ENCODE results near the gene SEC14L1. TPM values are rescaled to one million over a fixed set of nuclear protein-coding genes. Genes with fewer than 3 reads are reported as not detected.

The SEC14L1 gene
- total RNA-seq, 1 experiment from 2014 or later, result 58.6 TPM

DNA sequence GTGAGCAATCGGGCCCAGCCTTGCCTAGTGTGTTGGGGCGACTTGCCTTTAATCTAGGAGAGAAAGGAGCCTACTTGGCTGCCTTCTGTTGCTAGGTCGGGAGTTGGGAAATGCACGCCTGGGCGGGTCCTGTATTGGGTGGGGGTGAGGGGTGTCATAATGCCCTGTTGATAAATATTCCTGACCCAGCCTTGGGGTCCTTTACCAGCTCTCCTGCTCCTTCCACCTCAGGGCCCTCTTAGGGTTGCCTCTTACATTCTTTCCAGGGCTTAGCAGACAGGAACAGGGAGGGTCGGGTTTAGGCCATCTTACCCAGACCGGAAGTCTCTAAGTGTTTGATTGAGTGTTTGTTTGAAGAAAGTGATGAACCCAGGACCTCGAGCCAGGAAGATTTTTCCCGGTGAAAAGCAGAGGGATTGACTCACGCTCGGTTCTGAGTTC, 112.9 kb downstream of the SEC14L1 start:
- peak overlapping the region in 1 of 3 experiments; percentile 34; a peak in 2 of 7 replicates for H3K27ac Mint-ChIP-seq
- no peaks in the 10 kb centered on the region for H3K9me3 Mint-ChIP-seq
- TF ChIP-seq, protein P1, sequence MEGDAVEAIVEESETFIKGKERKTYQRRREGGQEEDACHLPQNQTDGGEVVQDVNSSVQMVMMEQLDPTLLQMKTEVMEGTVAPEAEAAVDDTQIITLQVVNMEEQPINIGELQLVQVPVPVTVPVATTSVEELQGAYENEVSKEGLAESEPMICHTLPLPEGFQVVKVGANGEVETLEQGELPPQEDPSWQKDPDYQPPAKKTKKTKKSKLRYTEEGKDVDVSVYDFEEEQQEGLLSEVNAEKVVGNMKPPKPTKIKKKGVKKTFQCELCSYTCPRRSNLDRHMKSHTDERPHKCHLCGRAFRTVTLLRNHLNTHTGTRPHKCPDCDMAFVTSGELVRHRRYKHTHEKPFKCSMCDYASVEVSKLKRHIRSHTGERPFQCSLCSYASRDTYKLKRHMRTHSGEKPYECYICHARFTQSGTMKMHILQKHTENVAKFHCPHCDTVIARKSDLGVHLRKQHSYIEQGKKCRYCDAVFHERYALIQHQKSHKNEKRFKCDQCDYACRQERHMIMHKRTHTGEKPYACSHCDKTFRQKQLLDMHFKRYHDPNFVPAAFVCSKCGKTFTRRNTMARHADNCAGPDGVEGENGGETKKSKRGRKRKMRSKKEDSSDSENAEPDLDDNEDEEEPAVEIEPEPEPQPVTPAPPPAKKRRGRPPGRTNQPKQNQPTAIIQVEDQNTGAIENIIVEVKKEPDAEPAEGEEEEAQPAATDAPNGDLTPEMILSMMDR (conservative IDR thresholded peaks at IDR 0.05), result no peak
- Histone ChIP-seq H3K4me1 (ENCODE audit: insufficient read depth, low read length) (no peaks in the 10 kb centered on the region), H3K56ac (ENCODE audit: insufficient read length, low read depth, low read length) (no peak overlapping the region), H3K18ac (ENCODE audit: insufficient read length, low read depth, low read length) (no peak overlapping the region), H3K9me3 (ENCODE audit: control insufficient read depth, low read depth, low read length) (no peaks in the 10 kb centered on the region), H3K79me1 (ENCODE audit: insufficient read depth, low read depth, low read length, poor library complexity, severe bottlenecking) (no peaks in the 10 kb centered on the region), H2AK5ac (ENCODE audit: insufficient read length, low read length) (no peak overlapping the region), H3K23ac (ENCODE audit: insufficient read length, low read depth, low read length) (no peak overlapping the region), H2BK5ac (ENCODE audit: insufficient read length, low read length) (no peak overlapping the region), H3K79me2 (ENCODE audit: insufficient read depth, low read length) (no peaks in the 10 kb centered on the region), H4K91ac (ENCODE audit: insufficient read length, low read depth, low read length) (no peak overlapping the region), H3T11ph (ENCODE audit: low read length) (no peak overlapping the region), H3K4me2 (ENCODE audit: insufficient read depth, insufficient read length, low read length) (no peak overlapping the region), H3K27ac (ENCODE audit: insufficient read length, low read depth, low read length) (no peak overlapping the region), H2BK12ac (ENCODE audit: insufficient read length, low read depth, low read length) (no peak overlapping the region), H4K8ac (replicated peaks; ENCODE audit: insufficient read length, low read depth, low read length) (no peak overlapping the region), H2AFZ (ENCODE audit: low read length) (no peak overlapping the region), H2BK15ac (ENCODE audit: low read depth, low read length) (no peak overlapping the region), H4K20me1 (ENCODE audit: control insufficient read depth, insufficient read depth, insufficient read length) (no peaks in the 10 kb centered on the region), H3K4ac (ENCODE audit: low read depth, low read length) (no peak overlapping the region), H3K9ac (ENCODE audit: extremely low read depth, insufficient read length, low read length) (no peak overlapping the region), H3K14ac (ENCODE audit: insufficient read depth, low read length) (no peak overlapping the region), H4K5ac (ENCODE audit: insufficient read length, low read depth, low read length) (no peak overlapping the region), H2BK120ac (ENCODE audit: low read depth, low read length, poor library complexity, severe bottlenecking) (no peak overlapping the region), H3K23me2 (ENCODE audit: insufficient read length, low read depth, low read length, poor library complexity, severe bottlenecking) (no peaks in the 10 kb centered on the region), H3K27me3 (ENCODE audit: insufficient read depth, low read length) (no peaks in the 10 kb centered on the region), H2BK20ac (ENCODE audit: low read depth, low read length, poor library complexity, severe bottlenecking) (no peak overlapping the region)
- peak; percentile 44 for DNase-seq
- peaks cover 15% of the 10 kb centered on the region for H3K27me3 Mint-ChIP-seq (ENCODE audit: low read depth)
- no CpG with 5 or more reads among the region's 11 CpGs for WGBS (ENCODE audit: extremely low coverage, insufficient read length, low lambda C conversion rate)
- H3K36me3 Mint-ChIP-seq (ENCODE audit: insufficient read depth in 1 of 3, low read depth in 3 of 3), result no peaks in the 10 kb centered on the region
- H3K4me3 Mint-ChIP-seq, result no peak overlapping the region
- H3K4me1 Mint-ChIP-seq, result peaks cover 4 to 11% of the 10 kb centered on the region in 2 experiments; a peak in 3 of 4 replicates
